Transverse colon (tissue), 4 donors: ENCODE data around the gene JPH3. TPM values are rescaled to one million over a fixed set of nuclear protein-coding genes. Genes with fewer than 3 reads are reported as not detected.

Experiments
- DNase-seq: peaks from one replicate; pipeline ENCODE4 v3.0.0-alpha.2; 2019
- H3K27ac ChIP-seq, 4 donors: fragments of 200-600 bp; sonication (generic); 2 replicates each; pipeline ENCODE4 v1.5.1; 2016 to 2018; ENCODE audit warnings: inconsistent platforms in 4 of 4
- H3K27me3 ChIP-seq: fragments of 200-600 bp; sonication (generic); 2 replicates; pipeline ENCODE4 v1.5.1; 2017; ENCODE audit warnings: inconsistent platforms
- H3K36me3 ChIP-seq, 4 donors: fragments of 200-600 bp; sonication (generic); 2 replicates each; pipeline ENCODE4 v1.5.1; 2017 to 2019; ENCODE audit warnings: inconsistent platforms in 4 of 4
- H3K4me1 ChIP-seq, 4 donors: fragments of 200-600 bp; sonication (generic); 2 replicates each; pipeline ENCODE4 v1.5.1; 2017 to 2020; ENCODE audit warnings: inconsistent platforms in 4 of 4
- H3K4me3 ChIP-seq, 4 donors: fragments of 200-600 bp; sonication (generic); 1 replicate in 1 of 4; 2 replicates in 3 of 4; pipeline versions ENCODE4 v1.5.1 to v1.6.1; 2017 to 2019; ENCODE audit warnings: inconsistent platforms in 4 of 4
- H3K9me3 ChIP-seq, 2 donors: fragments of 200-600 bp; sonication (generic); 2 replicates each; pipeline ENCODE4 v1.5.1; 2017 to 2019; ENCODE audit warnings: inconsistent platforms in 2 of 2
- CTCF ChIP-seq, 5 experiments: fragments of 200-600 bp in 3 of 5; fragments of 450-650 bp in 2 of 5; sonication (generic) in 3 of 5; IDR thresholded peaks; 1 replicate in 2 of 5; 2 replicates in 3 of 5; pipeline ENCODE4 v1.5.1; 2016 to 2017; ENCODE audit warnings: antibody characterized with exemption in 5 of 5, inconsistent platforms in 3 of 5, mild to moderate bottlenecking in 2 of 5, moderate library complexity in 1 of 5
- EP300 ChIP-seq: sonication (generic); formaldehyde crosslinking; IDR thresholded peaks from one replicate; pipeline ENCODE4 v1.6.1; 2017; ENCODE audit warnings: antibody characterized with exemption, low read depth
- POLR2A ChIP-seq: fragments of 450-650 bp; IDR thresholded peaks from one replicate; pipeline ENCODE4 v1.6.1; 2016; ENCODE audit warnings: antibody characterized with exemption, mild to moderate bottlenecking, moderate library complexity
- POLR2AphosphoS5 ChIP-seq, 3 donors: sonication (generic); formaldehyde crosslinking; IDR thresholded peaks; one replicate each; pipeline ENCODE4 v1.6.1; 2016; ENCODE audit warnings: antibody characterized with exemption in 3 of 3
- WGBS, 2 donors: methylation state at CpG; one replicate each; pipeline ENCODE4 v1.1.5; 2018; ENCODE audit warnings: low coverage in 1 of 2; 5-methylcytosine and 5-hydroxymethylcytosine counted together
- in situ Hi-C, 4 donors: fragments of 200-750 bp; cut with MboI; loops; one replicate each; pipeline versions ENCODE4 v1.15.0 to v1.15.1; 2017; ENCODE audit warnings: low sequenced_read_pairs in 3 of 4, low pct_ligation_motif_present in 1 of 4, low pct_unique_long_range_greater_than_20kb in 1 of 4
- intact Hi-C: fragments of 100-400 bp; cut with DNase I; formaldehyde crosslinking; loops from one replicate; pipeline ENCODE4 v1.15.1; 2023; ENCODE audit warnings: low total_unique reads
- total RNA-seq, 4 donors: library from RNA; depleted of rRNA; stranded (reverse); fragments of >200 nt; gene quantifications; one replicate each; pipeline ENCODE4 v1.1.0, GENCODE V29; 2016

JPH3 gene
- total RNA-seq, 4 donors from 2014 or later = 0.32 to 5.2 (median 0.41) TPM; not detected in 1

DNA sequence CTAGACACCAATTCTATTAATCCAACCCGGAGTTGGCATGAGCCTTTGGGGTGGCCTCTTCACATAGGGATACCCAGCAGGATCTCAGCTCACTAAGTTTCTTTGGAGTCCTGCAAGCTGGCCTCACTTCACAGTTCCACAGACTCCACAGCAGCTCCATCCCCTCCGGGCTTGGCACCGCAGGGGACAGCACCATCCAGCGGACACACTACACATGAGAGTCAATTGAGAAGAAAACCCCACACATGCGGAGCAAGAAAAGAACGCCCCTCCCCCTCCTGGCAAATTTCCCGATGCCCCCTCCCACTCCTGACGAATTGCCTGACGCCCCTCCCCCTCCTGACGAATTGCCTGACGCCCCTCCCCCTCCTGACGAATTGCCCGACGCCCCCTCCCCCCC lies 132.3 kb downstream of the JPH3 start:
- in situ Hi-C loops = no loop called here
- Histone ChIP-seq H3K27me3 (no peaks in the 10 kb centered on the region), H3K36me3 (peaks cover 0 to 10% (median 4%) of the 10 kb centered on the region in 4 donors)

DNA sequence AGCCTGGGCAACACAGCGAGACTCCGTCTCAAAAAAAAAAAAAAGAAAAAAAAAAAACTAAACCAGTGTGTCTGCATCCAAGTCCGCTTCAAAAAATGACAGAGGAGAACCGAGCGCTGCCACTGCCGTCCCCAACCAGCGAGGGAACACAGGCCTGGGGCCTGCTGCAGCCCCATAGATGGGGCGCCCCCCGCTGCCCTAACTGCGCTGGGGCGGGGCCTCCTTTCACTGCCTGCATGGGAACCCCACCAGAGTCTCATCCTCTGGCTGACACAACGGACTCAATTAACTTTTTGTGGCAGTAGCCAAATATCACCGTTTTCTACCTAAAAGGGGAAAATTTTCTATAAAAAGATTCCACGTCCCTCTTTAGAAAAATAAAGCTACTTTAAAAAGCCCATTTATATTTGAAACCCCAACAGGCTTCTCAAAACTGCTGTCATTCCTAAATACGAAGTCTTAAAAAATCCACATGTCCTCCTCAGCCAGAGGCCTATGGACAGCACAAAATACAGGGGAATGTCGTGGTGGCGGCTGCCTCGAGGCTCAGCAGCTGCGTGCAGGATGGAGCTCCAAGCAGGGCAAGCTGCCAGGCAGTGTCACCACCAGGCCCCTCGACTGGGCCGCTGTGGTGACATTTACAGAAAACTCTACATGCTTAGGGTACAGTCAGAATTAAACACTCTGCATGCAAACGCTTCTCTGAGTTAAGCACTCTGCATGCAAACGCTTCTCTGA lies 133.1 kb downstream of the JPH3 start:
- no peak overlapping the region for H3K27ac ChIP-seq
- no peaks in the 10 kb centered on the region for H3K4me1 ChIP-seq
- in situ Hi-C loops = no loop called here
- intact Hi-C loops = no loop called here
- H3K9me3 ChIP-seq = no peaks in the 10 kb centered on the region
- no peak overlapping the region for H3K4me3 ChIP-seq
- TF ChIP-seq POLR2A (no peak), EP300 (no peak), POLR2AphosphoS5 (IDR thresholded peaks at IDR 0.05) (no peak), CTCF (IDR thresholded peaks at IDR 0.05) (no peak)
- no peak for DNase-seq
- H3K36me3 ChIP-seq = peaks cover 0 to 3% (median 0%) of the 10 kb centered on the region in 4 donors
- no peaks in the 10 kb centered on the region for H3K27me3 ChIP-seq
- WGBS, 2 donors = 87 to 88% methylated on average over 14 to 23 of the region's 23 CpGs

More for the DNA sequence above, 132.3 kb downstream of the JPH3 start:
- H3K4me1 ChIP-seq = no peaks in the 10 kb centered on the region
- intact Hi-C loops = no loop called here
- no peak overlapping the region for H3K4me3 ChIP-seq
- TF ChIP-seq POLR2AphosphoS5 (IDR thresholded peaks at IDR 0.05) (no peak), CTCF (IDR thresholded peaks at IDR 0.05) (no peak), EP300 (no peak), POLR2A (no peak)
- 76% methylated on average over 14 of the region's 14 CpGs; no CpG with 5 or more reads in 1 of the 2 donors for WGBS, 2 donors
- H3K27ac ChIP-seq = no peak overlapping the region
- no peak for DNase-seq
- H3K9me3 ChIP-seq = no peaks in the 10 kb centered on the region

DNA sequence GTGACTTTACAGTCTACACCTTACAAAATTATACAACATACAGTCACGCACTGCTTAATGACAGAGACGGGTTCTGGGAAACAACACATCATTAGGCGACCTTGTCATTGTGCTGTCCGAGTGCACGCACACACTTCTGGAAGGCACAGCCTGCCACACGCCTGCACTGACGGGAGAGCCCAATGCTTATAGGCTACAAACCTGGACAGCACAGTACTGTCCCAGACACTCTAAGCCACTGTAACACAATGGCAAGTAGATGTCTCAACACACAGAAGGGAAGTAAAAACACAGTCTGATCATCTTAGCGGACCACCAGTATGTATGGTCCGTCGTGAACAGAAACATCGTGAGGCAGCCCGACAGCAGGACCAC lies 133.7 kb downstream of the JPH3 start:
- no peaks in the 10 kb centered on the region for H3K4me1 ChIP-seq
- H3K36me3 ChIP-seq = peaks cover 0 to 4% (median 0%) of the 10 kb centered on the region in 4 donors
- no peak for DNase-seq
- H3K27ac ChIP-seq = no peak overlapping the region
- H3K9me3 ChIP-seq = no peaks in the 10 kb centered on the region
- in situ Hi-C loops = no loop called here
- WGBS, 2 donors = 90% methylated on average over 12 of the region's 12 CpGs; no CpG with 5 or more reads in 1 of the 2 donors
- intact Hi-C loops = no loop called here
- TF ChIP-seq POLR2AphosphoS5 (IDR thresholded peaks at IDR 0.05) (no peak), CTCF (IDR thresholded peaks at IDR 0.05) (no peak), POLR2A (no peak), EP300 (no peak)
- H3K27me3 ChIP-seq = no peaks in the 10 kb centered on the region
- no peak overlapping the region for H3K4me3 ChIP-seq

DNA sequence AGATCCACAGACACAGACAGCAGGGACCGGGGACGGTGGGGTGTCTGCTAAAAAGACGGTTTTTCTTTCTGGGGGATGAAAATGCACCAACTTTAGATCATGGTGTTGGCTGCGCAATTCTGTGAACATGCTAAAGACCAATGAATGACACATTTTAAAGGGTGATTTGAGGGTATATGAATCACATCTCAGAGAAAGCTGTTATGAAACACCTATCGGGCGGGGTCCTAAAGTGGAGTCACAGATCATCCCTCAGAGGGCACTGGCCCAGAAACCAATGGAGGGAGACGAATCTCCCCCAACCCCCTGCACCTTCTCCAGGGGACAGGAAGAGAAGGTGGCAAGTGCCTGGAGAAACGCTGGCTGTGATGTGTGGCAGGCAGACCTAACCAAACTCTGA lies 137.5 kb downstream of the JPH3 start:
- Histone ChIP-seq H3K36me3 (peaks cover 0 to 4% (median 0%) of the 10 kb centered on the region in 4 donors), H3K4me3 (no peak overlapping the region), H3K27me3 (no peaks in the 10 kb centered on the region), H3K9me3 (no peaks in the 10 kb centered on the region), H3K4me1 (no peaks in the 10 kb centered on the region), H3K27ac (no peak overlapping the region)
- whole genome bisulfite sequencing, 2 donors = 94% methylated on average over 8 of the region's 8 CpGs; no CpG with 5 or more reads in 1 of the 2 donors
- intact Hi-C loops (no loop called here), in situ Hi-C loops (no loop called here)
- no peak for DNase-seq
- TF ChIP-seq EP300 (no peak), POLR2A (no peak), POLR2AphosphoS5 (IDR thresholded peaks at IDR 0.05) (no peak), CTCF (IDR thresholded peaks at IDR 0.05) (no peak)
